WERI-Rb-1 (cell line): ENCODE data around the gene LYPD6B.

Experiments
- DNase-seq: peaks from one replicate; pipeline ENCODE4 v3.0.0-alpha.2; 2020
- H3K27ac ChIP-seq: fragments of 250-450 bp; sonication (Bioruptor Pico); 2 replicates; pipeline ENCODE4 v1.5.1; 2020; ENCODE audit warnings: mild to moderate bottlenecking, moderate library complexity
- H3K27me3 ChIP-seq: fragments of 250-450 bp; sonication (Bioruptor Pico); 2 replicates; pipeline ENCODE4 v1.5.1; 2021; ENCODE audit warnings: mild to moderate bottlenecking, low read depth, moderate library complexity; ENCODE audit not compliant: insufficient read depth, severe bottlenecking
- H3K36me3 ChIP-seq: fragments of 250-450 bp; sonication (Bioruptor Pico); 2 replicates; pipeline ENCODE4 v1.5.1; 2020; ENCODE audit warnings: mild to moderate bottlenecking, moderate library complexity
- H3K4me3 ChIP-seq: 2 replicates; pipeline ENCODE4 v1.5.1; 2011; ENCODE audit warnings: low read depth, mild to moderate bottlenecking, control low read depth, low read length
- H3K9me3 ChIP-seq: fragments of 250-450 bp; sonication (Bioruptor Pico); 2 replicates; pipeline ENCODE4 v1.5.1; 2021; ENCODE audit warnings: mild to moderate bottlenecking, moderate library complexity; ENCODE audit not compliant: severe bottlenecking
- TF ChIP-seq, protein P1 (sequence below): IDR thresholded peaks from 2 replicates; pipeline ENCODE4 v1.5.1; 2011; ENCODE audit warnings: low read depth, mild to moderate bottlenecking, control low read depth, inconsistent platforms, low read length

The LYPD6B gene

DNA sequence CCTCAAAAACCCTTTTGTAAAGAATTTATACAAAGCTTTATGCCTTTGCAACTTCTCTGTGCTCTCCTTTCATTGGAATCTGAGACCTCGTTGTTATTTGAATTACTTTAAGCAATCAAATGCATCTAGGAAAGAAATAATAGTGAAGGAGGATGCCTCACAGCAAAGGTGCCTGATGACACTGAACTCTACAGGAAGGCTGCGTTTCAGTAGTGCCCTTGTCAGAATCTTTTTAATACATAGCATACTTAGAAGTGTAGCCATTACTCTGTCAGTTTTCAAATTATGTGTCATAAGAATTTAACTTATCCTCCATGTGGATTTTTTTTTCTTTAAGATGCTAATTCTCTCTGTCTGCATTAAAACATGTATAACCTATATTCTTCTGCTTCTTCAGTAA lies 9.6 kb upstream of the LYPD6B start:
- Histone ChIP-seq H3K36me3 (no peaks in the 10 kb centered on the region), H3K27me3 (peaks cover 31% of the 10 kb centered on the region), H3K9me3 (no peaks in the 10 kb centered on the region), H3K4me3 (no peak overlapping the region), H3K27ac (no peak overlapping the region)
- no peak for DNase-seq
- TF ChIP-seq, protein P1, sequence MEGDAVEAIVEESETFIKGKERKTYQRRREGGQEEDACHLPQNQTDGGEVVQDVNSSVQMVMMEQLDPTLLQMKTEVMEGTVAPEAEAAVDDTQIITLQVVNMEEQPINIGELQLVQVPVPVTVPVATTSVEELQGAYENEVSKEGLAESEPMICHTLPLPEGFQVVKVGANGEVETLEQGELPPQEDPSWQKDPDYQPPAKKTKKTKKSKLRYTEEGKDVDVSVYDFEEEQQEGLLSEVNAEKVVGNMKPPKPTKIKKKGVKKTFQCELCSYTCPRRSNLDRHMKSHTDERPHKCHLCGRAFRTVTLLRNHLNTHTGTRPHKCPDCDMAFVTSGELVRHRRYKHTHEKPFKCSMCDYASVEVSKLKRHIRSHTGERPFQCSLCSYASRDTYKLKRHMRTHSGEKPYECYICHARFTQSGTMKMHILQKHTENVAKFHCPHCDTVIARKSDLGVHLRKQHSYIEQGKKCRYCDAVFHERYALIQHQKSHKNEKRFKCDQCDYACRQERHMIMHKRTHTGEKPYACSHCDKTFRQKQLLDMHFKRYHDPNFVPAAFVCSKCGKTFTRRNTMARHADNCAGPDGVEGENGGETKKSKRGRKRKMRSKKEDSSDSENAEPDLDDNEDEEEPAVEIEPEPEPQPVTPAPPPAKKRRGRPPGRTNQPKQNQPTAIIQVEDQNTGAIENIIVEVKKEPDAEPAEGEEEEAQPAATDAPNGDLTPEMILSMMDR, result no peak

DNA sequence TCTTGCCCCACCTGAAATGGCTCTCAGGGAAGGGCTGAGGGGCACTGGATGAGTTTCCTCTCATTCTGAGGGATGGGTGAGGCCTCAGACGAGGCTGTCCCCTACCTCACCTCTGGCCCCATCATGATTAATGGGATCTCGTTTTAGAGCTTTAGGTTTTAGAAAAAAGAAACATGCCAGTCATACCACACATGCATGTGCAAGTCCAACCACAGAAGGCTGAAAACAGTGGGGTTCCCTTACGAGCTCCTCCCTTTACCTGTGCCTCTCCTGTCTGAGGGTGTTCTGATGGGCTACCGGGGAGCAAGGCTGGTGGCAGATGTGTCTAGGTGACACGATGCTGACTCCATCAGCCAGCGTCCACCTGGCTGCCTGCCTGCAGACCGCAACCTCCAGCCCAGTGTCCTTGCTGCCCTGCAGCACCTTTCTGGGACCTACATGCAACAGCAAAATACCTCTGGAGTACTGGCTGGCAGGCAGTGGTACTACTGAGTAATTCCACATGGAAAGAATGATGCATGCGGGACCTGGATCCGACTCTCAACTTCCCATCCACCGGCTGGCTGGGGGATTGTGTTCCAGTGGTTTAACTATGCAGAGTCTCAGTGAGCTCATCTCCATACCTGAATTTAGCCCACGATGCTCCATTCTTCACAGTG lies 9.1 kb upstream of the LYPD6B start:
- H3K9me3 ChIP-seq, result no peaks in the 10 kb centered on the region
- H3K4me3 ChIP-seq, result no peak overlapping the region
- H3K27me3 ChIP-seq, result peaks cover 29% of the 10 kb centered on the region
- no peak for DNase-seq
- TF ChIP-seq, protein P1, result no peak
- no peaks in the 10 kb centered on the region for H3K36me3 ChIP-seq
- H3K27ac ChIP-seq, result no peak overlapping the region

DNA sequence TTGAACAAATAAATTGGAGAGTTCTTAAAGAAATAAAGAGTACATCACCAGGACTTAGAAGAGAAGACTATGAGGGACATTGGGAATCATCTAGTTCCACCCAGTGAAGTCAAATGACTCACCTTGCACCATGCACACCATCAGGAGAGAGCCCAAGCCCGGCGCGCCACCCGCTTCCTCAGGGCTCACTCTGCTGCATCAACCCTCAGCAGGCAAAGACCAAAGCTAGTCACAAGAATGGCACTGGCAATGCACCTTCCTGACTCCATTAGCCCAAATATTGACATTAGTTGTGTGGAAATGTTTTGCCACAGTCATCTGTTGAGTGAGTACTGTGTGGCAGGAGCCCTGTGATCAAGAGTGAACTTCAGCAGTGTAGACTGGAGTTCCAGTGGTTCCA lies 7.1 kb upstream of the LYPD6B start:
- H3K4me3 ChIP-seq, result no peak overlapping the region
- TF ChIP-seq, protein P1, result no peak
- no peaks in the 10 kb centered on the region for H3K9me3 ChIP-seq
- no peaks in the 10 kb centered on the region for H3K36me3 ChIP-seq
- no peak overlapping the region for H3K27ac ChIP-seq
- DNase-seq, result no peak
- H3K27me3 ChIP-seq, result peaks cover 36% of the 10 kb centered on the region

DNA sequence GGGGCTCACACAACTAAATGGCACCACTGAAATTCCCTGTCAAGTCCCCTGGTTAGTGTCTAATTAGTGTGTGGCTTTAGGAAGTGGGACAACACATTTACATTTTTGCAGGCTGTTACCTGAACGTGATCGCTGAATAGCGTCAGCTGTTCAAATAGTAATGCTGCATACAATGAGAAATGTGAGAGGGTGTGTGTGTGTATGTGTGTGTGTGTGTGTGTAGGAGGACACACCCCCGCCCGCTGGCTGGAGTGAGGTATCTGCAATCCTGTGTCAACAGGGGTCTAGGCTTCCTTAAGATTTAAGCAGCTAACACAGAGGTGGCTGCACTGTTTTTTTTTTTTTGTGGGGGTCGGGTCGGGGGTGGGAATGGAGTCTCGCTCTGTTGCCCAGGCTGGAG lies 4.8 kb upstream of the LYPD6B start:
- H3K9me3 ChIP-seq, result no peaks in the 10 kb centered on the region
- no peaks in the 10 kb centered on the region for H3K36me3 ChIP-seq
- peaks cover 44% of the 10 kb centered on the region for H3K27me3 ChIP-seq
- TF ChIP-seq, protein P1, result no peak
- no peak for DNase-seq
- H3K4me3 ChIP-seq, result no peak overlapping the region
- no peak overlapping the region for H3K27ac ChIP-seq

DNA sequence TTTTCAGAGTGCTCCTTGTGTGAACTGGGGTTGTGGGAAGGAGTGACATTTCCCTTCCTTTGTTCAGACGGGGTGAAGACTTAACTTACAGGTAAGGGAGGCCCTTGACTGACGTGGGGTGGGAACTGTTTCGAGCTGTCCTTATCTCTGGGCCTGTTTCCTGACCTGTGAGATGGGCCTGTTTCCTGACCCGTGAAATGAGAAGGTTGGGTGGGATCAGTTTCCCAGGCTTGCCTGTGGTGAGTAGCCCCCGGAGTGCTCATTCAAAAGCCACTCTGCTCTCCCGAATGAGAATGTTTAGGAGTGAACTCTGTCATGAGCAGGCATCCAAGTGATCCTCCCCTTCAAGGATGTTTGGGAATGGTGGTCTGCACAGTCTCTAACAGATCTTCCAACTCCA lies 4.1 kb upstream of the LYPD6B start:
- no peak overlapping the region for H3K27ac ChIP-seq
- no peaks in the 10 kb centered on the region for H3K9me3 ChIP-seq
- TF ChIP-seq, protein P1, result no peak
- no peak for DNase-seq
- H3K36me3 ChIP-seq, result no peaks in the 10 kb centered on the region
- H3K27me3 ChIP-seq, result peaks cover 50% of the 10 kb centered on the region
- no peak overlapping the region for H3K4me3 ChIP-seq
